CD4-positive, alpha-beta T cell treated with Interleukin-6 for 4 hours (primary cell): ENCODE results near the gene NPDC1.
"Not testable (repeated sequence)": the region's sequence is repeated elsewhere in the genome, so short reads cannot be mapped to it uniquely, and the experiment has no call there.

ENCODE experiments used
- DNase-seq: peaks from one replicate; pipeline ENCODE4 v3.0.0-alpha.2; 2020; ENCODE audit warnings: mixed read lengths

The NPDC1 gene

DNA sequence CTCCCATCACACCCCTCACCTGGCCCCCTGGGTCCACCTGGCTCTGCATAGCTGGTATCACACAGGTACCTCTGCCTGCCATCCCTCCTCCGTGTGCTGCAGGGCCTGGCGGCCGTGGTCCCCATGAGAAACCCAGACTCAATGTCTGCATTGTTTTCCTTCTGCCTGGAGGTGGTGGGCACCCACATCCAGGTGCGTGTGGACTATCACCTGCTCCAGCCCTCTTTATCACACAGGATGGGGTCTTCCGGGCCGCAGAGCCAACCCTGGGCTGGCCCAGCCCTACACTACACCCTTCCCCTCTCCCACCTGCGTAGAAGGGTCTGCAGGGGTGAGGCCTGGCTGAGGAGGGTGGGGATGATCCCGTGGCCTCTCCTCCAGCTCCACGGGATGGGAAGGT, 7.1 kb downstream of the NPDC1 start:
- DNase-seq: no peak

DNA sequence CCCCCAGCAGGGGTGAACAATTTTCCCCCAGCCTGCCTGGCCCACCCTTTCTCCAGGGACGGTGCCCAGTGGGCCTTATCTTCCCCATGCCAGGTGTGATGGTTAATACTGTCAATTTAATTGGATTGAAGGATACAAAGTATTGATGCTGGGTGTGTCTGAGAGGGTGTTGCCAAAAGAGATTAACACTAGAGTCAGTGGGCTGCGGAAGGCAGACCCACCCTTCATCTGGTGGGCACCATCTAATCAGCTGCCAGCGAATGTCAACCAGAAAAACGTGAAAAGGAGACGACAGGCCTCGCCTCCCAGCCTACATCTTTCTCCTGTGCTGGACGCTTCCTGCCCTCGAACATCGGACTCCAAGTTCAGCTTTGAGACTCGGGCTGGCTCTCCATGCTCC, 8.5 kb downstream of the NPDC1 start:
- no peak for DNase-seq

DNA sequence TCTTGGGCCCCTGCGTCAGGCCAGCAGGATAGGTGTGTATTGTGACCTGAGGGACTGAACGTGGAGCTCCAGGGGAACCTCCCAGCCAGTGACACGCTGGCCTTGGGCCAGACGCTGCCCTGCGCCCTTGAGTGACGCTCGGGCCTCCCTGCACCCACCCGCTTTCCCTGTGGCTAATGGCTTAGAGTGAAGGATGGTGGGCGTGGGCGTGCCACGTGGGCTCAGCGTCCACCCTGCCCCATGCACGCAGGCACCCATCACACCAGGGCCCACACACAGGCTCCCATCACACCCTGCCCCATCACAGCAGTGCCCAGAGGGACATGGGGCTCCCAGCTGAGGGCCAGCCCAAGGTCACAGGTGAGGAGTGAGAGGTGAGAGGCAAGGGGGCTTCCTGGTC, 8.9 kb downstream of the NPDC1 start:
- DNase-seq: no peak

DNA sequence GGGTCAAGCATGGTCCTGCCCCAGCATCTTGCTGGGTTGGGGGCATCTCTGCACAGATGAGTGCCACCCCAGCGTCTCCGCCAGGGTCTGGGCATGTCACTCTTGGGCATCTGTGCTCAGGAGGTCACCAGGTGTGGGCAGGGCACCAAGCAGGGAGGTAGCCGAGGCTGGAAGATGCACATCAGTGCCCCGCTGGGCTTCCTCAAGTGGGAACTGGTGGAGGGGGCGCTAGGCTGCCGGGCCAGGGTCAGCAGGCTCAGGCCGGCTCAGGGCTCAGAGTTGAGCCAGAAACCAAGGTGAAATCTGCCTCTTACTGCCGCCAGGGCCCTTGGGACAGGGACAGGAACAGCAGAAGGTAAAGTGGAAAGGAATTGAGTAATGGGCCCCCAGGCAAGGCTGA, 10.0 kb downstream of the NPDC1 start:
- DNase-seq: no peak

DNA sequence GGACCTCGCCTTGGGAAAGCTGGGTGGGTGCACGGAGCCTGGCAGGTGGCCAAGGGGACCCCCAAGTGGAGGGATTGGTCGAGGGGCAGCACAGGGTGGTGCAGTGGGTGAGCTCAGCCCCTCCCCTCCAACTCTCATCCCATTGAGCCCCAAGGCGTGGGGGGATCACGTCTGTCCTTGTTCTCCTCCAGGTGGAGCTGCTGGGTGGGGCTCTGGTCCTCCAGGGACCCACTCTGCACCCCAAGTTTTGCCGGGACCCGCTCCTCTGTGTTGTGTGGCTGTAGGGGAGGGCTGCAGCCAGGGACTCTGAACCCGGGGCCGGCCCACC, 10.5 kb downstream of the NPDC1 start:
- no peak for DNase-seq

DNA sequence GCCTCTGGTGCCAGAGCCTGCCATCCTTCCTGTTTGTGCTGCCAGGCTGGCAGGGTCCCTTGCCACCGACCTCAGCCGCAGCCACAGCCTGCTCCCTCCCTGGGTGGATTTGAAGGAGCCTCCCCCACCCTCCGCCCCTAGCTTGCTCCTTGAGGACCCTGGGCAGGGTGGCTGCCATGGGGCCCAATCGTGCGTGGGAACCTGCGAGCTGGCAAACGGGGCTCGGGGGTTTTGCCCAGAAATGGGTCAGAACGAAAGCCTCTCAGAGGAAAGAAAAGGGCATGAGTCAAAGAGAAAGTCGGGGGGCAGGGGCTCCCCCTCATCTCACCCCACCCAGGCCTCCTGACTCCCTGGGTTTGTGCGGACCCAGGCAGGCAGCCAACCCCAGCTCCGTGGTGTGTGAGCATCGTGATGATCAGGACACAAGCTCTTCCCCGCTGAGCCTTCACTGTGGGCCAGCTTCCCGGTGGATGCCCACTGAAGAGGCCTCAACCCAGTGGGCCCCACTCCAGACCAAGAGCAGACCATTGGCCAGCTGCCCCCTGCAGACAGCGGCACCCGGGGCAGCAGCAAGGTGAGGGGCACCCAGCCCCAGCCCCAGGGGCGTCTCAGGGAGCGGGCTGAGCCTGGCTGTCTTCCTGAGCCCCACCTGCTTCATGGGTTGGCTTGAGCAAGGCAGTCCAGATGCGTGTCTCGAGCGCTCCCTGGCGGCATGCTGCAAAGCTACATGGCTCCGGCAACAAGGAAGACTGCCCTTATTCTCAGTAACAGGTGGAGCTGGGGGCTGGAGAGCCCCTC, 11.1 kb downstream of the NPDC1 start:
- DNase-seq: peak; percentile 92

DNA sequence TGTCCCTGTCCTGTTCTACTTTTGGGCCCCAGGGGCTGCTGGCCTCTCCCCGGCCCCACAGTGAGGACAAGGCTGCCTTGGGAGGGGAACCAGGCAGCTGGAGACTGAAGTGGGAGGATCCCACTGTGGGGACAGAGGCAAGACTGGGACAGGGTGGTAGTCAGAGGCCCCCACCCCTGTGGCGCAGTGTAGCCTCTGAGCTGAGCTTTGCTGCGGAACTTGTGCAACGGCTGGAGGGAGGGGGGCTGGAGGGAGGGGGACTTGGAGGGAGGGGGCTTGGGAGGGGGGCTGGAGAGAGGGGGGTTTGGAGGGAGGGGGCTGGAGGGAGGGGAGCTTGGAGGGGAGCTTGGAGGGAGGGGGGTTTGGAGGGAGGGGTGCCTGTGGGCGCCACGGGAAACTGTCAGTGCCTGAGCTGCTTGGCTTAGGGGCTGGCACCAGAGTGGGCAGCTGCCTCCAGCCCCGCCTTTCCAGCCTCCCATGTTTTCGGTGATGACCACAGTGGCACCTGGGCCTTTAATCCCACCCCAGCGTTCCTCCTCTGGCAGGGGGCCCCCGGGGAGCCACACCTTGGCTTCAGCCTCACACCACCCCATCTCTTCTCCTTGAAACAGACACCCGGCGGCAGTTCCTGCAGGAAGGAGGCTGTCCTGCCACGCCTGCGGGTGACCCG, 11.8 kb downstream of the NPDC1 start:
- DNase-seq: no peak

DNA sequence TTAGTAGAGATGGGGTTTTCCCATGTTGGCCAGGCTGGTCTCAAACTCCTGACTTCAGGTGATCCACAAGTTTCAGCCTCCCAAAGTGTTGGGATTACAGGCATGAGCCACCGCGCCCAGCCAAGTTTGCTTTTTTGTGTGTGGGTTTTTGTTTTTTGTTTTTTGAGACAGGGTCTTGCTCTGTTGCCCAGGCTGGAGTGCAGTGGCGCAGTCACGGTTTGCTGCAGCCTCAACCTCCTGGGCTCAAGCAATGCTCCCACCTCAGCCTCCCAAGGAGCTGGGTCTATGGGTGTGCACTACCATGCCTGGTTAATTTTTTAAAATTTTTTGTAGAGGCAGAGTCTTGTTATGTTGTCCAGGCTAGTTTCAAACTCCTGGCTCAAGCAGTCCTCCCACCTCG, 12.5 kb downstream of the NPDC1 start:
- not testable (repeated sequence) for DNase-seq

DNA sequence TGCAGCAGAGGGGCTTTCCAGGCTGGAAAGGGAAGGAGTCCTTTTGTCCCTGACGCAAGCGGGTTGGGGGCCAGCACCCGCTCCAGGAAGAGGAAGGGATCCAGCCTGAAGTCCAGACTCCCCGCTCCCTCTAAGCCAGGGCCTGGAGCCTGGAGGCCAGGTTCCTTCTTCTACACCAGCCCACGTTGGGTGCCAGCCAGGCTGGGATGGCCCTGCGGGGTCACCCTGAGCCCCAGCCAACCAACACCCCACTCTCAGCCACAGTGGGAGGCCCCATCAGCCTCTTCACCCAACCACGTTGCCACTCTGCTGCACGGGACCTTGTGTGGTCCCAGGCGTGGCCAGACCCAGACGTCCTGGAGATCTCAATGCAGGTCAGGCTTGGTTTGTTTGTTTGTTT, 13.1 kb downstream of the NPDC1 start:
- DNase-seq: peak; percentile 27

DNA sequence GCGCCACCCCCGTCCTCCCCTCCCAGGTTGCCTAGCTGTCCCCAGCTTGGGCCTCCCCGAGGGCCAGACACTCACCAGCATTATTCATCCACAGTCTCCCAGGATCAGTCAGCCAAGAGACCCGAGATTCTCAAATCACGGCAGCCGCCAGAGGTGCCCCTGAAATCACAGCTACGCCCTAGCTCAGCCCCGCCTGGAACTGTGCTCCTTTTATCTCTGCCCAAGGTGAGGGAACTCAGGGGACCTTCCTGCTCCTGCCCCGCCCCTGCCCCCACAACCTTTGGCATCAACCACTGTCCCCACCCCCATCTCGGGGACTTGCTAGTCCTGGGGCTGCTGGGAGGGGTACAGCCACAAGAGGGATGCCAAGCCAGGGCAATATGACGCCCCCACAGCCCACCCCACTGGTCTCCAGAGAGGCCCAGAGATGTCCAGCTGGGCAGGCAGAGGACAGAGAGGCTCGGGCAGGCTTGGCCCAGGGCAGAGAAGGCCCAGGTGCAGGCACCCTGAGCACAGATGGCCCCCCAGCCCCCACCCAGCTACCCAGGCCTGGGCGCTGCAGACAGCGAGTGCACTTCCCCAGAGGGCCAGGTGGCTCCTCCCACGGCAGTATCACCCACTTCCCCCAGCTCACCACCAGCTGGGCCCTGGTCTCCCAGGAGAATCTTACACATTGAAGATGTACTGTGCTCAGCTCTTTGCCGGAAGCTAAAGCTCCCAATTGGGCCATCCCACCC, 13.9 kb downstream of the NPDC1 start, which contains the start of gene FUT7:
Gene FUT7 (minus strand): TSS at position 185 of the 737 bp plus-strand sequence. CDS start 97 bp downstream, at position 88.
- DNase-seq: peak; percentile 49

DNA sequence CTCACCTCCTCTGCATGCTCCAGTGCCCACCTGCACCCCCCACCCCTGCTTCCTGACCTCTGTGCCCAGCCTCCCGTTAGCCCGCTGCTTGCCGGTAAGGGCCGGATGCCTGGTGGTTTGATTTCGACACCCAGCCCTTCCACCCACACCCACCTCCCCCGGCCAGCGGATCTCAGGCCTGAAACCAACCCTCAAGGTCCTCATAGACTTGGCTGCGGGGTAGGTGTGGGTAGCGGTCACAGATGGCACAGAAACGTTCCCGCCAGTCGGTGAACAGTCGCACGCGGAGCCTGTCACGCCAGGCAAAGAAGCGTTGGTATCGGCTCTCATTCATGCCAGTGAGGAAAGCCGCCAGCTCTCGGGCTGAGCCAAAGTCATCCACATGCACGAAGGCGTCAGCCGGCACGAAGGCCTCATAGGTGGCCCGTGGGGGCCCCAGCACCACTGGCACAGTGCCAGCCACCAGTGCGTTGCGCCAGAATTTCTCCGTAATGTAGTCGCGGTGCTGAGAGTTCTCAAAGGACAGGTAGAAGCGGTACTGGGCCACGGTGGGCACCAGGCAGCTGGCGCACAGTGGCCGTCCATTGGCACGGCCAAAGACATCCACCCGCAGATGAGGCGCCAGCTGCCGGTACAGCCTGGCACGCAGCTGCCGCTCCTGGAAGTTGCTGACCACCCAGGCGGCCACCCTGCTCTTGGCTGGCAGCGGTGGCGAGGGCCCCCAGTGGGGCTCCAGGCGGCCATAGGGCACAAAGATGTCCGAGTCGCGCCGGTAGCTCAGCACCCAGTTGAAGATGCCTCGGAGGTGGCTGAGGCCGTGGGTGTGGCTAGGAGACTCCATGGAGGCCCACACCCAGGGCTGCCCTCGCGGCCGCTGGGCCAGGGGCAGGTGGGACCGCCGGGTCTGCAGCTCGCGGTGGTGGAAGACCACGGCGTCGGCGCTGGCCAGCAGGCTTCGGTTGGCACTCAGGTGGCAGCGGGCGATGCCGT, 15.1 kb downstream of the NPDC1 start:
- DNase-seq: peak; percentile 53

DNA sequence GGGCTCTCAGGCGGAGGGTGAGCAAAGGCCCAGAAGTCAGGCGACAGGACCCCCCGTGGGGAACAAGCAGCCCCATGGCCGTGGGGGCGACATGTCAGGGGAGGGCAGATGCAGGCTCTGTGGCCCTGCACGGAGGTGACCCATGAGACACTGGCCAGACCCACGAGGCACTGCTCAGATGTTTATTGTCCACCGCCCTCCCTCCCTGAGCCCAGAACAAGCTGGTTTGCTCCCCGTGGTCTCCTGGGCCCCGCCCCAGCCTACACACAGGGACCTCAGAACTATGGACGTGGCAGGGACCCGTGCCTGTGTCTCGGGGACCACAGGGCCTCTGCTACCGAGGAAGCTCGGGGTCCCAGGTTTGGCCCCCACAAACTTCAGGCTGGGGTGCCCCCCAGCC, 16.0 kb downstream of the NPDC1 start:
- DNase-seq: no peak

DNA sequence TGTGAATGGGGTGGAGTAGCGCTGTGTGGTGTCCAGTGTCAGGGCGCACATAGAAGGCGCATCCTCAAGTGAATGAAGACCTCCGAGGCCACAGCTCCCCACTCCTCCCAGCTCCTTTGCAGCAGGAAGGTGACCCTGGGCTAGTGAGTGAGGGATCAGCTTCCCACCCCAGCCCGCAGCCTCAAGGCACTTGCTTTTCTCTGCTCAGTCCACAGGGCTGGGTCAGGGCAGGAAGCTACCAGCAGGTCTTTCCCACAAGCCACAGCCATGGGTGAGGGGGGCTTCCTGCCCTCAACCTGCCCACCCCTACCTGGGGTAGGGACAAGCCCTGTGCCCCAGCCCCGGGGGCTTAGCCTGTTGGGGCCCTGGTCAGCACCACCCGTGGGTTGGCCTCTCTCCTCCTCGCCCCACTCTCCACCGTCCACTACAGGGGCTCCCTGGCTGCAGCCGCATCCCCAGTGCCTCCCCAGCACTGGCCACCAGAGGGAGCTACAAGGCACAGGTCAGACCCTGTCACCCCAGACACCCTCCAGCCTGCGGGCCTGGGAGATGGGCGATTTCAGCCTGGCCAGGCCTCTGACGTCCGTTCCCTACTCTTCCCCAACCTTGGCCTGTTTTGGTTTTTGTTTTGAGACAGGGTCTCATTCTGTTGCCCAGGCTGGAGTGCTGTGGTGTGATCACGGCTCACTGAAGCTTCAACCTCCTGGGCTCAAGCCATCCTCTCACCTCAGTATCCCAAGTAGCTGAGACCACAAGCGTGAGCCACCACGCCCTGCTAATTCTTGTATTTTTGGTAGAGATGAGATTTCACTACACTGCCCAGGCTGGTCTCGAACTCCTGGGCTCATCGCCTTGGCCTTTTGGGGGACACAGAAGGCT, 16.7 kb downstream of the NPDC1 start:
- peak; percentile 79 for DNase-seq

DNA sequence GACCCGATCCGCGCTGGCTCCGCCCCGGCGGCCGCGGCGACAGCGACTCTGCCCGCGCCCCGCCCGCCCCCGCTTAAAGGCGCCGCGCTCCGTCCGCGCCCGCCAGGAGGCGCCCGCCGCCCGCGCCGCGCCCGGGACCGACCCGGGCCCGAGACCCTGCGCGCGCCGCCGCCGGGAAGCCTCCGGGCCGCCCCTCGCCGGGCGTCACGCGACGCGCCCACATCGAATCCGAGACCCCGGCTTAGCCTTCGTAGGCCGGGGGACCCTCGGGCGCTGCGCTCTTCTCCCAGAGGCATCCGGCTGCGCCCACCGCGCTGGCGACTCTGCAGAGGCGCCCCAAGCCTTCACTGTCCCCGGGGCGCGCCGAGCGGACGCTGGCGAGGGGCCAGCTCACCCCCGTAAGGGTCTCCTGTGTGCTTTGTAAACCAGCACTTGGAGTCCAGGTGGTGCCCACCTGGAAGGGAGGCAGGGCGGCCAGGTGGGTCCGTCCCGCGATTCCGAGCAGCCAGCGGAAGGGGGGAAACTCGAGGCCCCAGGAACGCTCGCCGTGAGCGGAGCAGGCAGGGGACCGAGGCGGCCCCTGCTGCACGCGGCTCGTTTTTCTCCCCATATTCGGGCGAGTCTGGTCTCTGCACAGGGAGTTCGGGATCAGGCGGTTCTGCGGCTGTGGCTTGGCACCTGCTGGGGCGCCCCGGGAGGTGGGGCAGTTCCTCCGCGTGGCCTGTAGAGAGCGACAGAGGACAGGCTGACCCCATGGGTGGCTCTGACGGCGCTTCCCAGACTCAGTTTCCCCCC, 17.5 kb downstream of the NPDC1 start:
- DNase-seq: peak; percentile 81

DNA sequence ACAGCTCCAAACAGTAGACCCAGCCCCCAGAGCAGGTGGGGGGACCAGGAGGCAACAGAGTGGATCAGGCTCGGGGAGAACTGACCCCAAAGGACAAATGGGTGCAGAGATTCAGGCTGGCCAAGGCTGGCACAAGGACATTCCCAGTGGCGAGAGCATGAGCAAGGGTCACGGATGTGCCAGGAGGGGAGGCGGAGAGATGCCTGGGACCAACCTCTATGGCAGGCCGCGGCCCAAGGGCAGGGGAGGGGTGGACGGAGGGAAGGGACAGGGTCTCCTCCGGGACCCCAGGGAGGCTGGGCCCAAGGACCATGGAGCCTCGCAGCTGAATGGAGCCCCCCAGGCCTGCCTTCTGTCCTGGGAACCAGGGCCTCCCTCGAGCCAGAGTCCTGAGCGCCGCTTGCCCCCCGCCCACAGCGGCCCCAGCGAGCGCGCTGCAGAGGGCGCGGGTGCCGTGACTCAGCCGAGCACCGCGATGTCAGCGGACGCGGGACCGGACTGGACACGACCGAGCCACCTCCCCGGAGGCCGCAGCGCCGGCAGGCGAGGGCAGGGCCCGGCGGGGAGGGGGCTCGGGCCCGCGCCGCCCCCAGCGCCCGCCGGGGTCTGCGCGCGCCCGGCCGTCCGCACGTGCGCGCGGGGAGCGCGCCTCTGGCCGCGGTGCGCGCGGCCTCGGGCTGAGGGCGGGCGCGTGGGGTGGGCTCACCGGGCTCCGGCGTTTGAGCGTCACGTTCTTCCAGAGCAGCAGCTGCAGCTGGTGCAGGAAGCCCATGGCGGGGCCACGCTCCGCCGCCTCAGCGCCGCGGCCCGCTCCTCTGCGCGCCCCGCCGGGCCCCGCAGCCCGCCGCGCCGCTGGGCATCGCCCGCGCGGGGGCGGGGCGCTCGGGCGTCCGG, 18.4 kb downstream of the NPDC1 start, which contains the start of gene ABCA2:
Gene ABCA2 (minus strand): TSS at position 869 of the 894 bp plus-strand sequence. CDS start 97 bp downstream, at position 772.
- no peak for DNase-seq

DNA sequence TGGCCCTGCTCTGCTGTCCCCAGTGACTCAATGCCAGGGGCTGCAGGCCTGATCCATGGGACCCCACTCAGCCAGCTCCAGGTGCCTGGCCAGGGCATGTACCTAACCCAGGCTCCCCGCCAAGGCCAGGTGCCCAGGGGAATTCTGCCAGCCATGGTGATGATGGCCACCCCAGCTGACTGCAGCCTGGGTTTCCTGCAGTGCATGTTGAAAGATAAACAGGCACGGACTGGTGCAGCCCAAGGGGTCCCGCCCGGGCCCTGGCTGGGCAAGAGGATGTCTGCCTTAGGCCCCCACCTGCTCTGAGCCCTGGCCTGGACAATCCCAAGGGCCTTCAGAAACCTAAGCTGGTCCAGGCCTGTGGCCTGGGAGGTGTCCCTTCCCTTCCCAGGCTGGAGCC, 19.1 kb downstream of the NPDC1 start:
- no peak for DNase-seq

DNA sequence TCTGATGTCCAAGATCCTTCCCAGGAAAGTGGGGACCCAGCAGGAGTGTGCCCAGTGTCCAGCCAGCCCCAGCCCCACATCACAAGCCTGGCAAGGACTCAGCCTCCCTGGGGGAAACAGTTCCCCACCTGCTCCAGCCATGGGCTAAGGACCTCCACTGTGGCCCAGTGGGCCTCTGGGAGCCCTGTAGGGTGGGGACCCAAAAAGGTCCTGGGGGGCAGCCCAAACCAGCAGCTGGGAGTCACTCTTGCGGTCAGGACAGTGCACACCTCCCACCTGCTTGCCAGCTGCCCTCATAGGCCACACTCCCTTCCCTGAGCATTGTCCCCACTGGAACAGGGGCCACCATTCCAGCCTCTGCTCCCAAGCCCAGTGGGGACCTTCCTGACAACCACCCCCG, 19.6 kb downstream of the NPDC1 start:
- no peak for DNase-seq

DNA sequence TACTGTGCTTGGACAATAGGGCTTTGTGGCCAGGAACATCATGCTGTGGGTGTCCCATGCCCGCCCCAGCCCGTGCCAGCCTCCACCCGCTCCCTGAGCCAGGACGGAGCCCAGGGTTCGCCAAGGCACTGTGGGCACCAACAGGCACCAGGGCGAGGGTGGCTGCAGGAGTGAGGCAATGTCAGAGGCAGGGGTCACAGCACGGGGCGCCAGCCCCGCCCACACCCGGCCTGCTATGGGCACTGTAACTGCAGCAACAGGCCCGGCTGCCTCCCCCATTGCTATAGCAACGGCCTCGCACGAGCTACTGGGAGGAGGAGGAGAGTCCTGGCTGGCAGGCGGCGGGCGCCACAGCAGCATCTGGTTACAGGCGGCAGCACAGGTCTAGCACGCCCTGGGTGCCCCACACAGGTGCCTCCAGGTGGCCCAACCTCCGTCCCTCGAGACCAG, 20.4 kb downstream of the NPDC1 start:
- no peak for DNase-seq

DNA sequence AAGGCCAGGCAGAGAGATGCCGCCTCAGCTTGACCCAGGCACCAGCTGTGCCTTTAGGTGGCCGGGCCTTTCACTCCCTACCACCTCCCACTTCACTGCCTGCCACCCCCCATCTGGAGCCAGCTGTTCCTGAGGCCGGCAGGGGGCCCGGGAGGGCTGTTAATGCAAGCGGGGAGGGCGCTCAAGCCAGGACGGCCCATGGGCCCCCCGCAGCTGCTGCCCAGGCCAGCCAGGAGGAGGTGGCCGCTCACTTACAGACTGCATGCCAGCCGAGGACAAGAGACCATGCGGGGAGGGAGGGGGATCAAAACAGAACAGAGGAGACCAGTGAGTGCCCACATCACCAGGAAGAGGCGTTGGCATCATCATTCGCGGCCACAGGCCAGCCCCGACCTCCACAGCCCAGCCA, 22.4 kb downstream of the NPDC1 start:
- no peak for DNase-seq
